ENCODE results near the gene TMEM203. TPM values are rescaled to one million over a fixed set of nuclear protein-coding genes. Genes with fewer than 3 reads are reported as not detected.

Gene TMEM203, protein sequence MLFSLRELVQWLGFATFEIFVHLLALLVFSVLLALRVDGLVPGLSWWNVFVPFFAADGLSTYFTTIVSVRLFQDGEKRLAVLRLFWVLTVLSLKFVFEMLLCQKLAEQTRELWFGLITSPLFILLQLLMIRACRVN
- 35.2 and 36.2 TPM in 2 replicates for total RNA-seq
- long read RNA-seq, partial matches to known transcripts, result 0 of 2 reads
- long read RNA-seq, other reads (novel, unspliced or antisense), result 0 of 2 reads

DNA sequence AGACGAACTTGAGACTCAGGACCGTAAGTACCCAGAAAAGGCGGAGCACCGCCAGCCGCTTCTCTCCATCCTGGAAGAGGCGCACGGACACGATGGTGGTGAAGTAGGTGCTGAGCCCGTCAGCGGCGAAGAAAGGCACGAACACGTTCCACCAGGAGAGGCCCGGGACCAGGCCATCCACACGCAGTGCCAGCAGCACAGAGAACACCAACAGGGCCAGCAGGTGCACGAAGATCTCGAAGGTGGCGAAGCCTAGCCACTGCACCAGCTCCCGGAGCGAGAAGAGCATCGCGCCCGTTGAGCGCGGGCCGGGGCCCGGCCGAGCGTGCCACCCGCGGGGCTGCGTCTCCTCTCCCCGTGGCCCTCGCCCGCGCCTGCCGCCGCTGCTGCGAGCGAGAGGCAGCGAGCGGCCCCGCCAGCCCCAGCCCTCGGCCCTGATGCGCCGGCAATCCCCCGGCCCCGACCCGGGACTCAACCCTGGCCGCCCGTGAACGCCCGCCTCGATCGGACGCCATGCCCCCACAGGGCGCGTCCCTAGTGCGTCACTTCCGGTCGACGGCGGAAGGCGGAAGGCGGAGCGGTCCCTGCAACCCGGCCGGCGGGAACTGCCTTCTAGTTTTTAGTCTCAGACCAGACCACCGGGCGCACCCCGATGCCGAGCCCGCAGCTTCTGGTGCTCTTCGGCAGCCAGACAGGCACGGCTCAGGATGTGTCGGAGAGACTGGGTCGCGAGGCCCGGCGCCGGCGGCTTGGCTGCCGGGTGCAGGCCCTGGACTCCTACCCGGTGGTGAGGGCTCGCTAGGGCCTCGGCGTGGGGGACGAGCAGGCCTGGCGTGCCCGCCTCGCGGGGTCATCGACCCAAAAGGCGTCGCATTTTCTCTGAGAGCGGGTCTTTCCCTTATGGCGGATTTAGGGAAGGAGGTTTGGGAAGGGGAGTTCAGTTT is at the start of gene TMEM203, which contains the start of gene NDOR1:
TMEM203 (minus strand) TSS at position 523 of the 944 bp plus-strand sequence; CDS start at position 289, 234 bp downstream.
NDOR1 (plus strand) TSS at position 575 of the 944 bp plus-strand sequence; CDS start at position 653, 78 bp downstream.
- TF ChIP-seq, protein P1, sequence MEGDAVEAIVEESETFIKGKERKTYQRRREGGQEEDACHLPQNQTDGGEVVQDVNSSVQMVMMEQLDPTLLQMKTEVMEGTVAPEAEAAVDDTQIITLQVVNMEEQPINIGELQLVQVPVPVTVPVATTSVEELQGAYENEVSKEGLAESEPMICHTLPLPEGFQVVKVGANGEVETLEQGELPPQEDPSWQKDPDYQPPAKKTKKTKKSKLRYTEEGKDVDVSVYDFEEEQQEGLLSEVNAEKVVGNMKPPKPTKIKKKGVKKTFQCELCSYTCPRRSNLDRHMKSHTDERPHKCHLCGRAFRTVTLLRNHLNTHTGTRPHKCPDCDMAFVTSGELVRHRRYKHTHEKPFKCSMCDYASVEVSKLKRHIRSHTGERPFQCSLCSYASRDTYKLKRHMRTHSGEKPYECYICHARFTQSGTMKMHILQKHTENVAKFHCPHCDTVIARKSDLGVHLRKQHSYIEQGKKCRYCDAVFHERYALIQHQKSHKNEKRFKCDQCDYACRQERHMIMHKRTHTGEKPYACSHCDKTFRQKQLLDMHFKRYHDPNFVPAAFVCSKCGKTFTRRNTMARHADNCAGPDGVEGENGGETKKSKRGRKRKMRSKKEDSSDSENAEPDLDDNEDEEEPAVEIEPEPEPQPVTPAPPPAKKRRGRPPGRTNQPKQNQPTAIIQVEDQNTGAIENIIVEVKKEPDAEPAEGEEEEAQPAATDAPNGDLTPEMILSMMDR (IDR thresholded peaks at IDR 0.05; ENCODE audit: unreplicated experiment), result no peak
- Mint-ChIP-seq H3K9me3 (ENCODE audit: low read depth) (no peaks in the 10 kb centered on the region), H3K4me3 (ENCODE audit: low read depth) (peak within 1 kb of the TSS; percentile 93), H3K27ac (peak within 1 kb of the TSS; percentile 93), H3K36me3 (ENCODE audit: insufficient read depth) (peaks cover 3% of the 10 kb centered on the region), H3K27me3 (no peaks in the 10 kb centered on the region), H3K4me1 (ENCODE audit: low read depth) (peaks cover 25% of the 10 kb centered on the region)
- DNase-seq (ENCODE audit: low spot score, unreplicated experiment), result peak; percentile 88

DNA sequence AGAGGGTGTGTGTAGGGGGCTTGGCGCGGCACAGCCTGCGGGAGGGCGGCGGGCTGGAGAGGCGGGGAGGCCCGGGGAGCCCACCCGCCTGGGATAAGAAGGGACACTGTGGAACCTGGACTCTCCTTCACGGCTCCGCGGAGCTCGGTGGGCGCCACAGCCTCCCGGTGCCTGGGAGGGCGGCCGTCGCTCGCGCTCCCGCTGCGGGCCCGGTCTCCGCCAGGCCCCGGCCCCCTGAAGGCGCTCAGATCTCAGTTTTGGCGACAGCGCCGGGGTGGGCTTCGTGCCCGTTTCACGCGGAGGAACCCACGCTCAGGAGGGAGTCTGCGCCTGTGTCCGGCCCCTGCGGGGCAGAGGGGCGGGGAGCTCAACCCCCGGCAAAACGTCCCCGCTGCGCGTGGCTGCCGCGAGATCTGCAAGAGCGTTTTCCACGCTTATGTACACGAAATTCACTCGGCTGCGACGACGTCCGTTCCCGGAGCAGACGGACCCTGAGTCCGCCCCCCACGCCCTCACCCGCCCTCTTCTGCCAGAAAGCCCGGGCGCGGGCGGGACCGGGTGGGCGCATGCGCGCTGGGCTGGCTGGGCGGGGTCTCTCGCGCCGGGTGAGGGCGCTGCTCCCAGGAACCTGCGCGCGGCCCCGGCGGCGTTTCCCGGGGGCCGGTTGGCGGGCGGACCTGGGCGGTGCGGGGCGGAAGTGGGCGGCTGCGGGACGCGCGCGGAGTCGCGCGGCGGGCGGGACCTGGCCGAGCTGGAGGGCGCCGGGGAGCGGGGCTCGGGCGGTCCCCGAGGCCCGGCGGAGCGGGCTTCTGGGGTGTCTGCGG is 49.4 kb upstream of the TMEM203 start, which contains the start of gene NELFB:
NELFB (plus strand) TSS at position 704 of the 824 bp plus-strand sequence.
- H3K9me3 Mint-ChIP-seq (ENCODE audit: low read depth), result no peaks in the 10 kb centered on the region
- peak within 1 kb of the TSS; percentile 84 for H3K4me3 Mint-ChIP-seq (ENCODE audit: low read depth)
- H3K4me1 Mint-ChIP-seq (ENCODE audit: low read depth), result peaks cover 8% of the 10 kb centered on the region
- H3K27ac Mint-ChIP-seq, result peak within 1 kb of the TSS; percentile 86
- H3K27me3 Mint-ChIP-seq, result no peaks in the 10 kb centered on the region
- no peaks in the 10 kb centered on the region for H3K36me3 Mint-ChIP-seq (ENCODE audit: insufficient read depth)
- TF ChIP-seq, protein P1 (IDR thresholded peaks at IDR 0.05; ENCODE audit: unreplicated experiment), result no peak
- DNase-seq (ENCODE audit: low spot score, unreplicated experiment), result peak; percentile 96

DNA sequence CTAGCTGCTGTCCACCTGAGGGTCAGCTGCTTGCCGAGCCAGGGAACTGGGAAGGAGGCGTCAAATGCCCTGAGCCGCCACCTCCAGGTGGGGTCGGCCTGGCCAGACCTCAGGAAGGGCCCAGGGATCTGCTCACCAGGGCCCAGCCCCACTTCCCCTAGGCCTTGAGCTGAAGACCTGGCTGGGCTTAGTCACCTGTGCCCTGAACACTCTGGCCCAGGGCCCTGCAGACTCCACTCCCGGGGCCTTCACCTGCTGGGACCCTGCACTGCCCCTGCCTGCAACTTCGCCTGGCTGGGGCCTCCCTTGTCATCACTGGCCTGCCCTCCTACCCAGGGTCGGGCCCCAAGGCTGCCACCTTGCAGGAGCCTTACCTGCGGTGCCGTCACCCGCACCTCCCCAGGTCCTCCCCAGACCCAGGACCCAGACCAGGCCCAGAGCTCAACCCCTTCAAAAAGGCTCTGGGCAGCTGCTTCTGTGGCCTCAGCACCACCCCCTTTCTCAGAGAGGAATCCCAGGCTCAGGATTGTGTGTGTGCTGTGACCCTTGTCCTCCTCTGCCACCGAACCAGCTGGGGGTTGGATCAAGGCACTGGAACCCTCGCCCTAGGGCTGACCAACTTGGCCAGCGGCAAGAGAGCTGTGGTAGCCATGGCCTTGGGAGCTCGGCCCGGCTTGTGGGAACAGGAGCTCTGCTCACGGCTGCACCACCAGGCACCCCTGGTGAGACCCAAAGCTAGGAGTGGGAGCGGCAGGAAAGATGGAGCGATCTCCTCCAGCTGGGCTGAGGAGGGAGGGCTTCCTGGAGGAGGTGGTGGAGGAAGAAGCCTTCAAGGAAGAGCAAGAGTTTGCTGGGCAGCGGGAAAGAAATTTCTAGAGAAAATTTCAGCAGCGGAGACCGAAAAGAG is 48.5 kb upstream of the TMEM203 start:
- H3K27me3 Mint-ChIP-seq, result no peaks in the 10 kb centered on the region
- peak overlapping the region; percentile 86 for H3K27ac Mint-ChIP-seq
- TF ChIP-seq, protein P1 (IDR thresholded peaks at IDR 0.05; ENCODE audit: unreplicated experiment), result no peak
- DNase-seq (ENCODE audit: low spot score, unreplicated experiment), result no peak
- peak overlapping the region; percentile 83 for H3K4me3 Mint-ChIP-seq (ENCODE audit: low read depth)
- H3K9me3 Mint-ChIP-seq (ENCODE audit: low read depth), result no peaks in the 10 kb centered on the region
- peaks cover 8% of the 10 kb centered on the region for H3K4me1 Mint-ChIP-seq (ENCODE audit: low read depth)
- no peaks in the 10 kb centered on the region for H3K36me3 Mint-ChIP-seq (ENCODE audit: insufficient read depth)

DNA sequence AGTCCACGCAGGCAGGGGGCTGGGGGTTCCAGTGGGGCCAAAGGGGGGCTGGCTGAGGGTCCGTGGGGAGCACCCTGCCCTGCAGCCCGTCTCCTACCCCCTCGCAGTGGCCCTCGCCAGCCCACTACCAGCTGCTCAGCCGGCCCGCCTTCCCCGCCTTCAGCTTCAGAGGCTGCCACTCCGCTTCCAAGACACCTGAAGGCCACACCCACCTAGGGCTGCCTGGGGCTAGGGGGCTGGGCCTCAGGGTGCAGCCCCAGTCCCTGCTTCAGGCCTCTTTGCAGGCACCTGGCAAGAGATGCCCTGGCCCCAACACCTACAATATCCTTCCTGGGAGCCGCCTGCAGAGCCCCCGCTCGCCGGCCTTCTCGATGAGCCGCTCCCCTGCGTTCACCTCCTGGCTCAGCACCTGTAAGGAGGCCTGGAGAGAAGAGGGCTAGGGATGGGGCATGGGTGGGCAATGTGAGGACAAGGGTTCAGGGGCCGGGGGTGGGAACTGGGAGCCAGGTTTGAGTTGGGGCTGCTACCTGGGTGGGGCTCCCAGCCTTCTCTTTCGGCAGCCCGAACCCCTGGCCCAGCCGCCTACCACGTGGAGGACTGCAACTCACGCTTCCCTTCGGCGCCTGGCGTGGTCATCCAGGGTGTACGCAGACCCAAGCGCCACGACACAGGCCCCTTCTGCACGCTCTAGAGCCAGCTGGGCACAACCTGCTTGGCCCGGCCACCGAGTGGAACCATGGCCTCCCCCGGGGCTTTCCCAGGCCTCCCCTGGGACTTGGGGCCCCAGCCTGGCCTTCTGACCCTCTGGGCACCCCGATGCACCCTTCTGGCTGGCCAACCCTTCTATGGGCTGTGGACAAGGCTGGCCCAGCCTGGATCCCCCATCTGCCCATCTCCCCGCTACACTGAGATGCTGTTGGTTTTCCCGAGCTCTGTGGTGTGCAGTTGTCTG is 47.4 kb upstream of the TMEM203 start:
- Mint-ChIP-seq H3K27ac (no peak overlapping the region), H3K36me3 (ENCODE audit: insufficient read depth) (no peaks in the 10 kb centered on the region), H3K27me3 (no peaks in the 10 kb centered on the region), H3K4me3 (ENCODE audit: low read depth) (no peak overlapping the region), H3K4me1 (ENCODE audit: low read depth) (peaks cover 8% of the 10 kb centered on the region), H3K9me3 (ENCODE audit: low read depth) (no peaks in the 10 kb centered on the region)
- TF ChIP-seq, protein P1 (IDR thresholded peaks at IDR 0.05; ENCODE audit: unreplicated experiment), result no peak
- no peak for DNase-seq (ENCODE audit: low spot score, unreplicated experiment)
